ENCODE results near the gene TRIM31.

DNA sequence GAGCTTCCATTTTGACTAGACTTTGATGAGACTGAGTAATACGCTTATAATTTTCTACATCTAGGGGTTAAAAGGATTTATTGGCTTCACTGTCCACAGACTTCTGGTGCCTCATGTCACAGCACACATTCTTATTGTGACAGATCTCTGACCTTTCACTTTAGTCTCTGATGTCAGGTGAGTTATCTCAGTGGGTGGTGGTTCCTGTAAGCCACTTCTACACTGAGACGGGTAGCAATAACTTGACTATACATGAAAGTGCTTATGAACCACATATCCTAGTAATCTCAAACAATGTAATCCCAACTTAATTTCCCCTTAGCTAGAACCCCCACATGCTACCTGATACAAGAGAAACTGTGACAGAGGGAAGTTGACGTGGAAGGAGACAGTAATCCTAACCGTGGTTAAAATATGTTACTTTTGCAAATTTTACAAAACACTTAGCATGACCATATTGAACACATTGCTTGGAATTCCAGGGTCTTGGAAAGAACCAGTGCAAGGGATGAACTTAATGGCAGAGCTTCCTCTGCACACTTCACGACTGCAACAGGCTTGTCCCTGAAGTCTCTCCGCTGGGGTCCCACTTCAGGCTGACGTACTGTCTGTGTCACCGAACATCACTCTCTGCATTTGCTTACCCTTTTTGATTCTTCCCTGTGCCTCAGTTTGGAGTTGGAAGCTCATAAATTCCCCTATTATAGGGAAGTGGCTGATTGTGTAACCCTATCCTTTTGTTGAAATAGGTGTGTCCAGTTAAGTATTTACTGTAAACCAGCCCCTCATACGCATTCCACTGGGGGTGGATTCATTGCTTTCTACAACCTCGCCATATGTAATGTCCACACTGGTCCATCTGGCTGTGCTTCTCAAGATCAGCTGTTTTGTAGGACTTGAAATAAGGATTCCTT is 16.6 kb upstream of the TRIM31 start:
- TF ChIP-seq CTCF (IDR thresholded peaks at IDR 0.05) (no peak), POLR2A (IDR thresholded peaks at IDR 0.05) (no peak)

All from body of pancreas (tissue), 4 donors.